IPS-11a (cell line): ENCODE data around the gene MSX1.
"Not testable (repeated sequence)": the region's sequence is repeated elsewhere in the genome, so short reads cannot be mapped to it uniquely, and the experiment has no call there.

Experiments
- H3K4me3 ChIP-seq: one replicate; pipeline ENCODE4 v1.5.1; 2013; ENCODE audit warnings: low read depth, low read length, control low read depth

The MSX1 gene

DNA sequence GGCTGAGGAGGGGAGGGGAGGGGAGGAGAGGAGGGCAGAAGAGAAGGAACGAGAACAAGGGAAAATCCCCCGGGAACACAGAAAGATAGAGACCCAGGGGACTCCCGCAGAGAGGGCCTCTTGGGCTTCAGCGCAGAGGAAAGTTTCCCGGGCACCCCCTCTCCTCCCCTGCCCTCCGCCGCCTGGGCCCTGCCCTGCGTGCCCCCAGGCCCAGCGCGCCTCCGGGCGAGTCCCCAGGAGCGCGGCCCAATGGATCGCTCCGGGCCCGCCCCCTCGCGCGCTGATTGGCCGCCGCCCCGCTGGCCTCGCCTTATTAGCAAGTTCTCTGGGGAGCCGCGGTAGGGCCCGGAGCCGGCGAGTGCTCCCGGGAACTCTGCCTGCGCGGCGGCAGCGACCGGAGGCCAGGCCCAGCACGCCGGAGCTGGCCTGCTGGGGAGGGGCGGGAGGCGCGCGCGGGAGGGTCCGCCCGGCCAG lies at the start of gene MSX1:
Gene MSX1, plus strand, starts transcription at position 341 of the 474 bp plus-strand sequence. CDS start 235 bp downstream, outside the sequence.
- H3K4me3 ChIP-seq, result peak within 1 kb of the TSS; percentile 8

GRCh38 chr4:4810092-4810774 lies 49.2 kb upstream of the MSX1 start:
- no peak overlapping the region for H3K4me3 ChIP-seq

DNA sequence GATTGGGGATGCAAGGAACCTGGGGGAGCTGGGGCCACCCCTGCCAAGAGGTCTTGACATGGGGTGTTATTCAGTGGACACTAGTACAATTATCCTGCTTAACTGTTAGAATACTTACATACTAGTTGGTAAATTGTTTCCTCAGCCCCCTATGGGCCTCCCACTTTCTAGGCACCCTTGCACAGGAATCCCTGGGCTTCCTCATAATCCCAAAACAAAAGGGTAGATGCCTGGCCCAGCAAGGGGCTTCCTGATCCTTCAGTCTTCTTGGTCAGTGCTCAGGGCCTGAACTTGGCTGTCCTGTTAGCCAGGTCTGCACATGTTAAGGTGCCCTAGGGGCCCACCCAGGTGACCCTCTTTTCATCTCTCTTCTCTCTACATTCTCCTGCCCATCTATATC lies 48.7 kb upstream of the MSX1 start:
- no peak overlapping the region for H3K4me3 ChIP-seq

GRCh38 chr4:4812145-4812794 lies 47.2 kb upstream of the MSX1 start:
- no peak overlapping the region for H3K4me3 ChIP-seq

- H3K4me3 ChIP-seq, result no peak overlapping the region
Observed at GRCh38 chr4:4818415-4819212, 40.9 kb upstream of the MSX1 start.

DNA sequence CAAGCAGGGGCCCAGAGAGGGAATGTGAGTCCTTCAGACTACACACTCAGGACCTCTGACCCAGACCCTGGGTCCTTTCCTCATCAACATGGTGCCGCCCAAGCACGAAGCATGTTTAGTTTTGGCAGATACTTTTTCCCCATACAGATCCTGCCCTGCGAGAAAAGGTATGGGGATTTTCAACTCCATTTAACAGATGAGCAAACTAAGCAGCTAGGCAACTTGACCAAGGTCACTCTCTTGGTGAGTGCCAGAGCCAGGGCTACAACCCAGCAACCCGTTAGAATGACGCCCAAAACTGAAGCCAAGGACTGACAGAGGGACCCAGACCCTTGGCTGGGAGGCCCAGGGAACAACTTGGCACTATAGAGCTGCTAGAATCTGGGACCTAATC lies 40.3 kb upstream of the MSX1 start:
- H3K4me3 ChIP-seq, result no peak overlapping the region

DNA sequence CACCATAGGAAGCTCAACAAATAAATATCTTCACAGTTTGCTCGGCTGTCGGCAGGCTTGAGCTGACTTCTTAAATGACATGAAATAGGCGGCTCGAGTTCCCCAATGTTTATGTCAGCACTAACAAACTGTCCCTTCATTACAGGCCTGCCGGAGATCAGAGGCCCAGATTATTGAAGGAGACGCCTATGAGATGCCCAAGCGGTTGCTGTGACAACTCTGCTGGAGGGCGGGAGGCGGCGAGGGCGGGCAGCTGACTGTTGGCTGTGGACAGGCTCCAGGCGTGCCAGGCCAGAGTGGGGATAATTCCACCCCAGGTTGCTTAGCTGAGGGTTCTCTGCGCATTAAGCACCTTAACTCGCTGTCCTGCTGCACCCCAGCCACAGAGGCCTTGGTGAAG lies 39.2 kb upstream of the MSX1 start:
- no peak overlapping the region for H3K4me3 ChIP-seq

GRCh38 chr4:4820739-4821138 lies 38.7 kb upstream of the MSX1 start:
- H3K4me3 ChIP-seq, result no peak overlapping the region

GRCh38 chr4:4821577-4821976 lies 37.9 kb upstream of the MSX1 start:
- H3K4me3 ChIP-seq, result no peak overlapping the region

DNA sequence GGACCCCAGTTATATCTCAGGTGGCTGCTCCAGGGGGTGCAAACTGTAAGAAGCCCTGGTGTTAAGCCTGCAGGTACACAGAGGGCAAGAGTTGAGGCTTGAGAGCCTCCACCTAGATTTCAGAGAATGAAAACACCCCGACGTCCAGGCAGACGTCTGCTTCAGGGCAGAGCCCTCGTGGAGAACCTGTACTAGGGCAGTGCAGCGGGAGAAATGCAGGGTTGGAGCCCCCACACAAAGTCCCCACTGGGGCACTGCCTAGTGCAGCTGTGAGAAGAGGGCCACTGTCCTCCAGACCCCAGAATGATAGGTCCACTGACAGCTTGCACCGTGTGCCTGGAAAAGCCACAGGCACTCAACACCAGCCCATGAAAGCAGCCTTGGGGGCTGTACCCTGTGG lies 37.2 kb upstream of the MSX1 start:
- not testable (repeated sequence) for H3K4me3 ChIP-seq

DNA sequence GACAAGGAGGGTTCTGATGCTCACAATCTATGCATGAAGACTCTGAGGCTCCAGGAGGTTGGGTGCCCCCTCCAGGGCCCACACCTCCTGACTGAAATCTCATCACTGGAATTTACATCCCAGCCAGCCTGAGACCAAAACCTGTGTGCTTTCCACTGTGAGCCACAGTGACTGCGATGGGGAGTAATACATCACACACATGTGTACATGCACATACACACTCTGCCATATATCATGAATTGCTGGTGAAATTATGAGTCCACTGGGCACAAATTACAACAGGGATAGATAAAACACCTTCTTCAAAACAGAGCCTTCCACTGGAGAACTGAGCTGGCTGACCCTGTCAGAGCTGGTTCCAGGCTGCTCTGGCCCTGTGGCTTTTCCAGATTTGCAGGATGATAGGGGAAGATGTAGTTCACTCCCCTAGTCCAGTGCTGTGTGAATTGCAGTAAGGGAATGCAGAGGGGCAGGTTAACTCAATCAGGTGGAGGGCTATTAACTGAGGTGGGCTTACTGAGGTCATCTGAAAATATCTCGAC lies 35.8 kb upstream of the MSX1 start:
- H3K4me3 ChIP-seq, result no peak overlapping the region

GRCh38 chr4:4824232-4824631 lies 35.2 kb upstream of the MSX1 start:
- no peak overlapping the region for H3K4me3 ChIP-seq

GRCh38 chr4:4825431-4825830 lies 34.0 kb upstream of the MSX1 start:
- no peak overlapping the region for H3K4me3 ChIP-seq

- no peak overlapping the region for H3K4me3 ChIP-seq
Observed at GRCh38 chr4:4829837-4830236, 29.6 kb upstream of the MSX1 start.

DNA sequence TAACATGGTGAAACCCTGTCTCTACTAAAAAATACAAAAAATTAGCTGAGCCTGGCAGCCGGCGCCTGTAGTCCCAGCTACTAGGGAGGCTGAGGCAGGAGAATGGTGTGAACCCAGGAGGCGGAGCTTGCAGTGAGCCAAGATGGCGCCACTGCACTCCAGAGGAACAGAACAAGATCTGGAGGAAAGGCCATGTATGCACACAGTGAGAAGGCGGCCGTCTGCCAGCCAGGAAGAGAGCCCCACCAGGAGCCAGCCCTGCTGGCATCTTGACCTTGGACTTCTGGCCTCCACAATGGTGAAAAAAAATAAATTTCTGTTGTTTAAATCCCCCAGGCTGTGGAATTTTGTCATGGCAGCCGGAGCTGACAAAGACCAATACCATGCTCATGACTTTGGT lies 28.2 kb upstream of the MSX1 start:
- H3K4me3 ChIP-seq, result no peak overlapping the region

DNA sequence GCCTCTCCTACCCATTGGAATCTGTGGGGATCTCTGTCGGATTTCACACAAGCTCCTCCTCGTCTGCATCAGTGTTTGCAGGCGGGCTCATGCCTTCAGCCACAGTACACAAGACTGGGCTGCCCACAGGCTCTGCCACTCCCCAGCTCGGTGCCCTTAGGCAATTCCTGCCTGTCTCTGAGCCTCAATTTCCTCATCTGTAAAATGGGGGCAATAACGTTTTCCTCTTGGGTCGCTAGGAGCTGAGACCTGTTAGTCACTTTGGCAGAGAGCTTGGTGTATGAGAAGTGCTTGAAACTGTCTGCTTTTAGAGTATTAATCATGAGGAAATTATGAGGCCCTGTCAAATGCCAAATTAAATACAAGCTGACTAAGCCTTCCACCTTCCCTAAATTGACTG lies 27.6 kb upstream of the MSX1 start:
- H3K4me3 ChIP-seq, result no peak overlapping the region

- no peak overlapping the region for H3K4me3 ChIP-seq
Observed at GRCh38 chr4:4836044-4836443, 23.4 kb upstream of the MSX1 start.

GRCh38 chr4:4837316-4837715 lies 22.1 kb upstream of the MSX1 start:
- no peak overlapping the region for H3K4me3 ChIP-seq

GRCh38 chr4:4838051-4838935 lies 21.2 kb upstream of the MSX1 start:
- no peak overlapping the region for H3K4me3 ChIP-seq

- no peak overlapping the region for H3K4me3 ChIP-seq
Observed at GRCh38 chr4:4838936-4839810, 20.3 kb upstream of the MSX1 start.
